BJ (cell line): ENCODE data around the gene CHST4. TPM values are rescaled to one million over a fixed set of nuclear protein-coding genes. Genes with fewer than 3 reads are reported as not detected.
A peak's percentile ranks its signal among the peaks of the same experiment; 100 is the strongest.

ENCODE experiments used
- CTCF ChIA-PET: fragments of 350-600 bp; formaldehyde crosslinking; extraction: SDS; loops from one replicate; lab custom pipeline; 2021; ENCODE audit warnings: antibody characterized with exemption, inconsistent platforms; lab: Yijun Ruan, JAX
- POLR2A ChIA-PET: fragments of 300-600 bp; sonication (Branson Sonifier 250); formaldehyde crosslinking; extraction: SDS; loops from one replicate; lab custom pipeline; 2021; ENCODE audit warnings: antibody characterized with exemption; lab: Charles Lee
- DNase-seq: peaks from one replicate; pipeline ENCODE4 v3.0.0-alpha.2; 2011; ENCODE audit warnings: low read depth
- H3K27me3 ChIP-seq: 2 replicates; pipeline ENCODE4 v1.6.0; 2011; ENCODE audit warnings: low read length; ENCODE audit not compliant: control insufficient read depth, insufficient read depth
- H3K36me3 ChIP-seq: 2 replicates; pipeline ENCODE4 v1.5.1; 2011; ENCODE audit warnings: low read length; ENCODE audit not compliant: control insufficient read depth, insufficient read depth
- H3K4me3 ChIP-seq: 2 replicates; pipeline ENCODE4 v1.5.1; 2011; ENCODE audit warnings: low read depth, mild to moderate bottlenecking, control low read depth, low read length
- polyA plus RNA-seq: library from polyadenylated mRNA; depleted of rRNA; stranded (reverse); fragments of >200 nt; gene quantifications from 2 replicates; pipeline ENCODE4 v1.2.3, GENCODE V29; 2011
- TF ChIP-seq, protein P1 (sequence below): IDR thresholded peaks from 2 replicates; pipeline ENCODE4 v1.5.1; 2011; ENCODE audit warnings: low read depth, mild to moderate bottlenecking, control low read depth, inconsistent platforms, low read length, moderate library complexity; ENCODE audit not compliant: insufficient read depth

Gene CHST4
- polyA plus RNA-seq, 1 experiment, result not detected

GRCh38 chr16:71562552-71562951 is 36.3 kb downstream of the CHST4 start:
- no peak overlapping the region for H3K4me3 ChIP-seq
- no peaks in the 10 kb centered on the region for H3K36me3 ChIP-seq
- ChIA-PET CTCF (no interaction called here), POLR2A (no interaction called here)
- no peak for DNase-seq
- no peaks in the 10 kb centered on the region for H3K27me3 ChIP-seq
- TF ChIP-seq, protein P1, sequence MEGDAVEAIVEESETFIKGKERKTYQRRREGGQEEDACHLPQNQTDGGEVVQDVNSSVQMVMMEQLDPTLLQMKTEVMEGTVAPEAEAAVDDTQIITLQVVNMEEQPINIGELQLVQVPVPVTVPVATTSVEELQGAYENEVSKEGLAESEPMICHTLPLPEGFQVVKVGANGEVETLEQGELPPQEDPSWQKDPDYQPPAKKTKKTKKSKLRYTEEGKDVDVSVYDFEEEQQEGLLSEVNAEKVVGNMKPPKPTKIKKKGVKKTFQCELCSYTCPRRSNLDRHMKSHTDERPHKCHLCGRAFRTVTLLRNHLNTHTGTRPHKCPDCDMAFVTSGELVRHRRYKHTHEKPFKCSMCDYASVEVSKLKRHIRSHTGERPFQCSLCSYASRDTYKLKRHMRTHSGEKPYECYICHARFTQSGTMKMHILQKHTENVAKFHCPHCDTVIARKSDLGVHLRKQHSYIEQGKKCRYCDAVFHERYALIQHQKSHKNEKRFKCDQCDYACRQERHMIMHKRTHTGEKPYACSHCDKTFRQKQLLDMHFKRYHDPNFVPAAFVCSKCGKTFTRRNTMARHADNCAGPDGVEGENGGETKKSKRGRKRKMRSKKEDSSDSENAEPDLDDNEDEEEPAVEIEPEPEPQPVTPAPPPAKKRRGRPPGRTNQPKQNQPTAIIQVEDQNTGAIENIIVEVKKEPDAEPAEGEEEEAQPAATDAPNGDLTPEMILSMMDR, result no peak

DNA sequence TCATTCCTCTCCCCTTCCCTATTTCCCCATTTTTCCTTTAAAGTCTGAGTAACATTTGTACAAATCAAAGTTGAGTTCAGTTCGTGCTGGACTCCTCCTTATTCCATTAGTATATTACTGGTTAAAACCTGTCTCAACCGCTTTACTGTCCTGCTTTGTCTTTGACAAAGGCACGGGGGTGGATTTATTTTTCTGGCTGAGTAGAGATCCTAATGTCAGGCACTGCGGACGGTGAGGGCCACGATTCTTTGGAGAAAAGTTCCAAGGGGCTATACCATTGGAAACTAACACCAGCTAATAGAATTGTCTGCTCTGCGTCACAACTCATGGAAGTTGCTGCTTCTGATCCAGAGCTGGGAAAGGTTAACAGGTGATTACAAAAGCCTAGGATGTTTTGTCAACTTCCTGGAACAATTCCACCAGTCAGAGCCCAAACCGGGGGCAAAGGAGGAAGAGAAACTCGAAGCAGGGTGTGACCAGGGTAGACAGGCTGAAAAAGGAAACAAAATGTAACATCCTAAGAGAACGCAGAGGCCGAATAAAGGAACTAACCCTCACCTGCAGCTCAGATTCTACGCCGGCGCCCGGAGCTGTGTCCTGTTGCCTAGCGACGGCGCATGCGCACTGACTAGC is 38.2 kb downstream of the CHST4 start:
- CTCF ChIA-PET, result interaction anchor here (0.6 to 0.9 kb wide), 3 partner anchors 21 to 397 kb away, joined by 3 to 5 read pairs (median 3); no protein-coding TSS in a partner anchor
- TF ChIP-seq, protein P1, result no peak
- H3K36me3 ChIP-seq, result no peaks in the 10 kb centered on the region
- POLR2A ChIA-PET, result interaction anchor here (0.5 kb wide), 1 partner anchor 165 kb away, joined by 3 read pairs; no protein-coding TSS in a partner anchor
- no peaks in the 10 kb centered on the region for H3K27me3 ChIP-seq
- DNase-seq, result no peak
- peak overlapping the region; percentile 63 for H3K4me3 ChIP-seq

DNA sequence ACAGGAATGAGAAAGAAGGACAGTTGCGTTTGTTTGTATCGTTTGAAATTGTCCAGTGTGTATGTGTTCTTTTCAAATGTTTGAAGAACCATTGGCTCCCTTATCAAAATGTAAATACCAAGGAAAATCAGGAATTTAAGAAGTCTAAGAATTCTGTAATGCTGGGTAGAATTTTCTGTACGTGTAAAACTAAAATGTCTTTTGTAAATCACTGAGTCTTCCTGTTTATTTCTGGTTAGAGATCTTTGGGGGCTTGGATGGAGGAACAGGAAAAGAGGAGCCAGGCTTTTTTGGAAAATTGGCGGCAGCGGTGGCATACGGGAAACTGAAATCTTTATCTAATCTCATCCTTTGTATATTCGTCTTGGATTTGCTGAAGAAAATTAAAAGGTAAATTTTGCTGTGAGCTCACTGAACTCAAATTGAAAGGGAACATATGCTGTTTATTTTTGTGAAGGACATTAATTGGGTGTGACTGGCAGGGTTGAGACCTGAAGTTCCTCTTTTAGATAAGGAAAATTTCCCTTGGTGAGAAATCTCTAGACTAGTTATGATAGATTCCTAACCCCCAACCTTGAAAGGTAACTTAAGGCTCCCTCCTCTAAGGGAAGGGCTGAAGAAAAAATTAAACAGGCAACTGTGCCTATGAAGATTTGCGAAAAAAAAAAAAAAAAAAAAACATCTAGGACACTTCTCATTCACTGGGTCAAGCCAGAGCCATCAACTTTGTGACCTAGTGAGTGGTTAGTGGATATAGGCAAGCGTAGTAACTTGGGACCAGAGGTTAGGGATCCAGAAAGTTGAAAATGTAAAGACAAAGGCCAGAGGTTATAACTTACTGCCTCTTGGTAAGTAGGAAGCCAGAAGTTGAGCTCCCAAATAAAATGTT is 39.8 kb downstream of the CHST4 start:
- no peaks in the 10 kb centered on the region for H3K27me3 ChIP-seq
- CTCF ChIA-PET, result interaction anchor here (0.7 to 1.0 kb wide), 3 partner anchors 11 to 99 kb away, joined by 3 to 6 read pairs (median 4); no protein-coding TSS in a partner anchor
- TF ChIP-seq, protein P1, result no peak
- no peaks in the 10 kb centered on the region for H3K36me3 ChIP-seq
- DNase-seq, result no peak
- POLR2A ChIA-PET, result no interaction called here
- H3K4me3 ChIP-seq, result no peak overlapping the region

DNA sequence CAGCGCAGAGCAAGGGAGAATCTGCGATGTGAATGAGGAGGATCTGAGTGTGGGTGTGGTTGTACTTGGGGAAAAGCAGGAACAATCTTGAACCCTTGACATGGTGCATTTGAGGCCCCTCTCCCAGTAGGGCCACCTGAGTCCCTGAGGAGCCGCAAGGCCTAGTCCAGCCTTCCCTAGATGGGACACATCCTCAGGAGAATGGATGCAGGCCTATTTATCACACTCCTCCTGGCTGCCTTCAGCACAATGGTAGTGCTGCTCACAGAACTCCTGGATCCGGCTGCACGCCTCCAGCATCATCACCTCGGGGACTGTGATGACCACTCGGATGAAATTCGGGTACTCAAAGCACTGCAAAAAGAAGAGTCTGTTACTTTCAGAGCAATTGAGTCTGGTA is 41.7 kb downstream of the CHST4 start:
- Histone ChIP-seq H3K27me3 (no peaks in the 10 kb centered on the region; the same call in 1 of the 2 replicates), H3K36me3 (no peaks in the 10 kb centered on the region), H3K4me3 (no peak overlapping the region)
- POLR2A ChIA-PET, result no interaction called here
- TF ChIP-seq, protein P1, result no peak
- CTCF ChIA-PET, result interaction anchor here (0.6 kb wide), 1 partner anchor 95 kb away, joined by 3 read pairs; no protein-coding TSS in a partner anchor
- no peak for DNase-seq

- Histone ChIP-seq H3K36me3 (no peaks in the 10 kb centered on the region), H3K4me3 (no peak overlapping the region), H3K27me3 (no peaks in the 10 kb centered on the region; the same call in 1 of the 2 replicates)
- TF ChIP-seq, protein P1, result no peak
- POLR2A ChIA-PET, result no interaction called here
- no peak for DNase-seq
- CTCF ChIA-PET, result no interaction called here
Measured at GRCh38 chr16:71568551-71568950, 42.3 kb downstream of the CHST4 start.
